HCT116 (cell line): Measurements from ENCODE around the gene DGKZ. TPM values are rescaled to one million over a fixed set of nuclear protein-coding genes. Genes with fewer than 3 reads are reported as not detected.

Source experiments
- ATAC-seq: fragments of 200-7000 bp; cut with Tn5 transposase; 2 replicates; pipeline ENCODE4 v1.9.1; 2020; ENCODE audit warnings: mild to moderate bottlenecking, moderate library complexity
- BruUV-seq: library from RNA; stranded (reverse); fragments of 400-500 nt; replicated peaks from 2 replicates; lab custom pipeline; 2021; lab: Mats Ljungman, UMichigan
- CTCF ChIA-PET: fragments of 300-600 bp; sonication (Branson Sonifier 250); formaldehyde crosslinking; loops from one replicate; lab custom pipeline; 2021; ENCODE audit warnings: antibody characterized with exemption; lab: Charles Lee
- POLR2A ChIA-PET: fragments of 300-600, 350-600 bp; sonication (Branson Sonifier 250); formaldehyde crosslinking; loops from one replicate; lab custom pipeline; 2021; ENCODE audit warnings: antibody characterized with exemption; lab: Charles Lee
- RAD21 ChIA-PET, 2 experiments: fragments of 300-600 bp; sonication (Branson Sonifier 250); formaldehyde crosslinking; loops; one replicate each; lab custom pipeline; 2023; ENCODE audit warnings: low total read pairs in 2 of 2; ENCODE audit not compliant: uncharacterized antibody in 2 of 2, unreplicated experiment in 2 of 2, low non-redundant PET in 1 of 2; lab: Charles Lee
- DNase-seq: peaks from one replicate; pipeline ENCODE4 v3.0.0-alpha.2; 2010; ENCODE audit warnings: low read depth, low spot score
- H2AFZ ChIP-seq: fragments of 200-600 bp; shearing (Covaris generic), sonication (generic); 2 replicates; pipeline ENCODE4 v1.6.1; 2017; ENCODE audit warnings: low read depth, mixed run types, mixed read lengths, antibody characterized with exemption, low read length; ENCODE audit not compliant: poor library complexity, severe bottlenecking
- H3K27ac ChIP-seq: 2 replicates; pipeline ENCODE4 v1.5.1; 2012; ENCODE audit warnings: low read depth, low read length
- H3K27me3 ChIP-seq: fragments of 200-600 bp; sonication (generic); 2 replicates; pipeline ENCODE4 v1.6.1; 2016; ENCODE audit warnings: mixed run types, low read length, mixed read lengths; ENCODE audit not compliant: insufficient read depth
- H3K36me3 ChIP-seq, 2 experiments: fragments of 200-500 bp in 1 of 2; fragments of 200-600 bp in 1 of 2; sonication (Bioruptor generic) in 1 of 2; sonication (generic) in 1 of 2; 2 replicates each; pipeline versions ENCODE4 v1.5.1 to v1.6.1; 2014 to 2016; ENCODE audit warnings: low read length in 2 of 2, inconsistent platforms in 1 of 2, mixed read lengths in 1 of 2, mixed run types in 1 of 2; ENCODE audit not compliant: insufficient read depth in 2 of 2, control insufficient read depth in 1 of 2
- H3K4me1 ChIP-seq, 2 experiments: fragments of 200-600 bp in 1 of 2; sonication (generic) in 1 of 2; 2 replicates each; pipeline versions ENCODE4 v1.5.1 to v1.6.1; 2012 to 2017; ENCODE audit warnings: low read length in 2 of 2, inconsistent platforms in 1 of 2, mild to moderate bottlenecking in 1 of 2, mixed read lengths in 1 of 2, mixed run types in 1 of 2, moderate library complexity in 1 of 2; ENCODE audit not compliant: insufficient read depth in 2 of 2, control insufficient read depth in 1 of 2
- H3K4me2 ChIP-seq: fragments of 200-600 bp; sonication (generic); 2 replicates; pipeline ENCODE4 v1.6.1; 2017; ENCODE audit warnings: mixed run types, low read length, mixed read lengths
- H3K4me3 ChIP-seq, 2 experiments: fragments of 200-600 bp in 1 of 2; sonication (generic) in 1 of 2; replicated peaks in 1 of 2; 2 replicates each; pipeline ENCODE4 v1.5.1; 2011 to 2016; ENCODE audit warnings: low read length in 2 of 2, control low read depth in 1 of 2, low read depth in 1 of 2, mild to moderate bottlenecking in 1 of 2, mixed read lengths in 1 of 2, mixed run types in 1 of 2
- H3K79me2 ChIP-seq: fragments of 200-600 bp; sonication (generic); 2 replicates; pipeline ENCODE4 v1.6.1; 2017; ENCODE audit warnings: mild to moderate bottlenecking, mixed run types, low read length, moderate library complexity, mixed read lengths; ENCODE audit not compliant: insufficient read depth
- H3K9ac ChIP-seq: fragments of 200-600 bp; sonication (generic); 2 replicates; pipeline ENCODE4 v1.6.1; 2016; ENCODE audit warnings: low read length, mixed read lengths
- H3K9me2 ChIP-seq: fragments of 200-600 bp; sonication (generic), shearing (Covaris generic); 2 replicates; pipeline ENCODE4 v1.6.1; 2017; ENCODE audit warnings: mixed run types, mild to moderate bottlenecking, moderate library complexity; ENCODE audit not compliant: insufficient read depth
- H3K9me3 ChIP-seq, 2 experiments: fragments of 200-500 bp in 1 of 2; fragments of 200-600 bp in 1 of 2; sonication (Bioruptor generic) in 1 of 2; sonication (generic) in 1 of 2; 2 replicates each; pipeline ENCODE4 v1.6.1; 2014 to 2017; ENCODE audit warnings: low read length in 2 of 2, mixed read lengths in 2 of 2, inconsistent platforms in 1 of 2, low read depth in 1 of 2, mild to moderate bottlenecking in 1 of 2, mixed run types in 1 of 2, moderate library complexity in 1 of 2; ENCODE audit not compliant: control insufficient read depth in 1 of 2, insufficient read depth in 1 of 2
- H4K20me1 ChIP-seq: fragments of 200-600 bp; sonication (generic), shearing (Covaris generic); 2 replicates; pipeline ENCODE4 v1.6.1; 2017; ENCODE audit warnings: mixed run types, mild to moderate bottlenecking, moderate library complexity; ENCODE audit not compliant: insufficient read depth
- ATF3 ChIP-seq: IDR thresholded peaks from 2 replicates; pipeline ENCODE4 v1.6.1; 2012
- CBX3 ChIP-seq: IDR thresholded peaks from 2 replicates; pipeline ENCODE4 v1.6.1; 2012; ENCODE audit warnings: low read depth
- CEBPB ChIP-seq: IDR thresholded peaks from 2 replicates; pipeline ENCODE4 v1.6.1; 2012; ENCODE audit warnings: low read depth
- EZH2 ChIP-seq: fragments of 200-600 bp; sonication (generic); IDR thresholded peaks from 2 replicates; pipeline ENCODE4 v1.6.1; 2017; ENCODE audit warnings: antibody characterized with exemption, mixed run types
- FOSL1 ChIP-seq: IDR thresholded peaks from 2 replicates; pipeline ENCODE4 v1.6.1; 2012; ENCODE audit warnings: low read depth
- POLR2A ChIP-seq: IDR thresholded peaks from 2 replicates; pipeline ENCODE4 v1.7.0; 2011; ENCODE audit warnings: borderline replicate concordance; ENCODE audit not compliant: insufficient read depth, insufficient read length; ENCODE audit errors: extremely low read depth
- POLR2AphosphoS5 ChIP-seq: IDR thresholded peaks from 2 replicates; pipeline ENCODE4 v1.6.1; 2011; ENCODE audit warnings: mild to moderate bottlenecking, low read depth, low read length, moderate library complexity
- SIN3A ChIP-seq: IDR thresholded peaks from 2 replicates; pipeline ENCODE4 v1.6.1; 2012; ENCODE audit warnings: low read depth
- SP1 ChIP-seq: IDR thresholded peaks from 2 replicates; pipeline ENCODE4 v1.6.1; 2012; ENCODE audit warnings: low read depth
- TCF7L2 ChIP-seq: IDR thresholded peaks from 2 replicates; pipeline ENCODE4 v1.7.0; 2011; ENCODE audit warnings: borderline replicate concordance, inconsistent platforms; ENCODE audit not compliant: insufficient read depth, insufficient read length; ENCODE audit errors: extremely low read depth
- ZNF274 ChIP-seq: fragments of 200-500 bp; sonication (Bioruptor generic); IDR thresholded peaks from 2 replicates; pipeline ENCODE4 v1.6.1; 2014; ENCODE audit warnings: mild to moderate bottlenecking, low read depth, low read length, inconsistent platforms
- intact Hi-C: fragments of 100-400 bp; cut with micrococcal nuclease; formaldehyde crosslinking; loops from 2 replicates; pipeline ENCODE4 v1.10.0; 2022
- total RNA-seq: library from RNA; stranded (reverse); gene quantifications from one replicate; pipeline ENCODE4 v1.2.1, GENCODE V29; 2021; ENCODE audit not compliant: unreplicated experiment
- TF ChIP-seq, protein P1 (sequence below): IDR thresholded peaks from 2 replicates; pipeline ENCODE4 v1.6.1; 2012

Gene DGKZ
- total RNA-seq, 1 experiment from 2014 or later = 70.2 TPM

DNA sequence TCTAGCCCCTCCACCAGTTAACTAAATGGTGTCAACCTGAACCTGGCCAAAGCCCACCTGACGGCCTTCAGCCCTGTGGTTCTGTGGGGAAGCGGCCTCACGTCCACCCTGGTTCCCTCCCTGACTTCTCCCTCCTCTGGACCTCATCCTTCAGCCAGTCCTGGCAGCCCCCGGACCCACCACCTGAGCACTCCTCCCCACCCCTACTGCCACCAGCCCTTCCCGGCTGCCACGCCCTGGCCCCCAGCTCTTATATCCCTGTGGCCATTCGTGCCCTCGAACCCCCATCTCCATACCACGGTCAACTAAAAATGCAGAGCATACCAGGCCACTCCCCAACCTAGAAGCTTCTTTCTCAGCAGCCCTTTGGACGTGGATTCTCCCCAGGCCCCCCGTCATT lies 30.0 kb downstream of the DGKZ start:
- ChIA-PET POLR2A (no interaction called here), CTCF (interaction anchor here (1.1 kb wide), 1 partner anchor 15 kb away, joined by 3 read pairs; no protein-coding TSS in a partner anchor), RAD21 (no interaction called here)
- no TSS peak for BruUV-seq
- ATAC-seq = no peak
- intact Hi-C loops = no loop called here
- no peak overlapping the region for H3K4me3 ChIP-seq
- peaks cover 5% of the 10 kb centered on the region; the same call in 1 of the 2 replicates for H3K79me2 ChIP-seq
- H3K9me2 ChIP-seq = no peaks in the 10 kb centered on the region
- DNase-seq = no peak
- H3K4me2 ChIP-seq = no peak overlapping the region
- peaks cover 4 to 28% of the 10 kb centered on the region in 2 experiments; a peak in 3 of 4 replicates for H3K4me1 ChIP-seq
- no peaks in the 10 kb centered on the region for H3K9me3 ChIP-seq
- no peak overlapping the region for H3K27ac ChIP-seq
- peaks cover 0 to 4% of the 10 kb centered on the region in 2 experiments; a peak in 2 of 4 replicates for H3K36me3 ChIP-seq
- H4K20me1 ChIP-seq = no peaks in the 10 kb centered on the region
- H3K9ac ChIP-seq = no peak overlapping the region
- TF ChIP-seq FOSL1 (no peak), CEBPB (no peak), SP1 (no peak), POLR2AphosphoS5 (no peak), ATF3 (no peak), SIN3A (no peak)
- H2AFZ ChIP-seq = no peak overlapping the region
- H3K27me3 ChIP-seq = no peaks in the 10 kb centered on the region

- ChIA-PET RAD21 (no interaction called here), CTCF (interaction anchor here (0.6 to 1.1 kb wide), 3 partner anchors 9 to 26 kb away, joined by 3 read pairs; no protein-coding TSS in a partner anchor), POLR2A (interaction anchor here (0.6 kb wide), 1 partner anchor 34 kb away, joined by 3 read pairs; no protein-coding TSS in a partner anchor)
- Histone ChIP-seq H3K4me1 (peaks cover 8 to 34% of the 10 kb centered on the region in 2 experiments), H3K9ac (no peak overlapping the region), H3K27ac (no peak overlapping the region), H3K36me3 (peaks cover 0 to 4% of the 10 kb centered on the region in 2 experiments; a peak in 2 of 4 replicates), H3K9me3 (no peaks in the 10 kb centered on the region), H3K4me3 (no peak overlapping the region), H3K27me3 (no peaks in the 10 kb centered on the region)
- no peak for ATAC-seq
- TF ChIP-seq, protein P1, sequence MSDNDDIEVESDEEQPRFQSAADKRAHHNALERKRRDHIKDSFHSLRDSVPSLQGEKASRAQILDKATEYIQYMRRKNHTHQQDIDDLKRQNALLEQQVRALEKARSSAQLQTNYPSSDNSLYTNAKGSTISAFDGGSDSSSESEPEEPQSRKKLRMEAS = no peak
- TF ChIP-seq TCF7L2 (no peak), CBX3 (no peak), EZH2 (no peak), POLR2A (no peak), ZNF274 (no peak), ATF3 (no peak)
- TF ChIP-seq, all 23 proteins: peak for 0
- no peaks in the 10 kb centered on the region for H4K20me1 ChIP-seq
- peaks cover 10% of the 10 kb centered on the region; the same call in 1 of the 2 replicates for H3K79me2 ChIP-seq
- H3K9me2 ChIP-seq = no peaks in the 10 kb centered on the region
- no peak overlapping the region for H2AFZ ChIP-seq
- BruUV-seq = no TSS peak
- intact Hi-C loops = no loop called here
- DNase-seq = no peak
- no peak overlapping the region for H3K4me2 ChIP-seq
Measured at GRCh38 chr11:46377831-46378230, 30.6 kb downstream of the DGKZ start.
